ENCODE measurements around the gene RASA3. TPM values are rescaled to one million over a fixed set of nuclear protein-coding genes. Genes with fewer than 3 reads are reported as not detected.

Gene RASA3
- total RNA-seq, 3 donors from 2014 or later (not counting 1 experiment from before 2014, with no cell fraction given): 252 to 277 (median 274) TPM

GRCh38 chr13:114064450-114065140 is 67.8 kb downstream of the RASA3 start:
- no peaks in the 10 kb centered on the region for H3K9me3 ChIP-seq (ENCODE audit: control insufficient read depth, insufficient read depth, low read length)
- intact Hi-C loops (cut with micrococcal nuclease): loop anchor here (2.0 to 5.0 kb wide), 2 partner anchors 40 to 78 kb away; no protein-coding TSS in a partner anchor
- H3K4me1 Mint-ChIP-seq: peaks cover 68 to 85% of the 10 kb centered on the region in 2 donors
- peak overlapping the region; percentile 82 for H3K27ac ChIP-seq (ENCODE audit: low read length)
- H3K36me3 Mint-ChIP-seq: no peaks in the 10 kb centered on the region
- no peaks in the 10 kb centered on the region for H3K27me3 Mint-ChIP-seq (ENCODE audit: low read depth in 2 of 2)
- H3K27me3 ChIP-seq (ENCODE audit: control insufficient read depth, insufficient read depth, low read length): no peaks in the 10 kb centered on the region
- ATAC-seq: no peak
- peak overlapping the region; percentile 41 for H3K4me3 ChIP-seq (ENCODE audit: low read length)
- peak overlapping the region; percentile 91 for H3K4me3 Mint-ChIP-seq
- no peak for TF ChIP-seq CTCF (IDR thresholded peaks at IDR 0.05)
- WGBS (ENCODE audit: insufficient coverage): 62% methylated on average over 20 of the region's 20 CpGs
- no peaks in the 10 kb centered on the region for H3K9me3 Mint-ChIP-seq
- peaks cover 8% of the 10 kb centered on the region for H3K36me3 ChIP-seq (ENCODE audit: control insufficient read depth, insufficient read depth, low read length)
- no peak for DNase-seq
- H3K27ac Mint-ChIP-seq: peak overlapping the region; percentile 87 to 95
- H3K4me1 ChIP-seq (ENCODE audit: control insufficient read depth, insufficient read depth, low read length): peaks cover 82% of the 10 kb centered on the region

GRCh38 chr13:114063545-114064449 is 68.6 kb downstream of the RASA3 start:
- Mint-ChIP-seq H3K27me3 (ENCODE audit: low read depth in 2 of 2) (no peaks in the 10 kb centered on the region), H3K9me3 (no peaks in the 10 kb centered on the region), H3K27ac (peak overlapping the region; percentile 87 to 95), H3K36me3 (no peaks in the 10 kb centered on the region), H3K4me3 (peak overlapping the region; percentile 91), H3K4me1 (peaks cover 72 to 86% of the 10 kb centered on the region in 2 donors)
- no peak for TF ChIP-seq CTCF (IDR thresholded peaks at IDR 0.05)
- Histone ChIP-seq H3K9me3 (ENCODE audit: control insufficient read depth, insufficient read depth, low read length) (no peaks in the 10 kb centered on the region), H3K27me3 (ENCODE audit: control insufficient read depth, insufficient read depth, low read length) (no peaks in the 10 kb centered on the region), H3K4me3 (ENCODE audit: low read length) (no peak overlapping the region), H3K36me3 (ENCODE audit: control insufficient read depth, insufficient read depth, low read length) (peaks cover 16% of the 10 kb centered on the region), H3K4me1 (ENCODE audit: control insufficient read depth, insufficient read depth, low read length) (peaks cover 85% of the 10 kb centered on the region), H3K27ac (ENCODE audit: low read length) (peak overlapping the region; percentile 82)
- peak in 1 of 2 donors; percentile 52 for DNase-seq
- WGBS (ENCODE audit: insufficient coverage): 50% methylated on average over 21 of the region's 22 CpGs
- intact Hi-C loops (cut with micrococcal nuclease): loop anchor here (2.0 kb wide), 1 partner anchor 41 kb away; no protein-coding TSS in a partner anchor
- peak; percentile 2 to 42 (median 6) for ATAC-seq

GRCh38 chr13:114062754-114063153 is 69.7 kb downstream of the RASA3 start:
- Mint-ChIP-seq H3K4me3 (peak overlapping the region; percentile 41), H3K36me3 (no peaks in the 10 kb centered on the region), H3K27ac (peak overlapping the region in 1 of 2 donors; percentile 70), H3K27me3 (ENCODE audit: low read depth in 2 of 2) (no peaks in the 10 kb centered on the region), H3K9me3 (no peaks in the 10 kb centered on the region), H3K4me1 (peaks cover 69 to 82% of the 10 kb centered on the region in 2 donors)
- 68% methylated on average over 15 of the region's 16 CpGs for WGBS (ENCODE audit: insufficient coverage)
- no peaks in the 10 kb centered on the region for H3K27me3 ChIP-seq (ENCODE audit: control insufficient read depth, insufficient read depth, low read length)
- H3K36me3 ChIP-seq (ENCODE audit: control insufficient read depth, insufficient read depth, low read length): peaks cover 22% of the 10 kb centered on the region
- peaks cover 85% of the 10 kb centered on the region for H3K4me1 ChIP-seq (ENCODE audit: control insufficient read depth, insufficient read depth, low read length)
- H3K9me3 ChIP-seq (ENCODE audit: control insufficient read depth, insufficient read depth, low read length): no peaks in the 10 kb centered on the region
- no peak overlapping the region for H3K4me3 ChIP-seq (ENCODE audit: low read length)
- ATAC-seq (no peak), DNase-seq (no peak)
- H3K27ac ChIP-seq (ENCODE audit: low read length): no peak overlapping the region
- no peak for TF ChIP-seq CTCF (IDR thresholded peaks at IDR 0.05)
- intact Hi-C loops (cut with micrococcal nuclease): no loop called here

Measured in natural killer cell (primary cell).